ENCODE measurements around the gene EVI5L. TPM values are rescaled to one million over a fixed set of nuclear protein-coding genes. Genes with fewer than 3 reads are reported as not detected.

The EVI5L gene
- polyA plus RNA-seq, 1 of the 3 experiments (the other 2 are of a cell fraction), result 9.7 TPM

DNA sequence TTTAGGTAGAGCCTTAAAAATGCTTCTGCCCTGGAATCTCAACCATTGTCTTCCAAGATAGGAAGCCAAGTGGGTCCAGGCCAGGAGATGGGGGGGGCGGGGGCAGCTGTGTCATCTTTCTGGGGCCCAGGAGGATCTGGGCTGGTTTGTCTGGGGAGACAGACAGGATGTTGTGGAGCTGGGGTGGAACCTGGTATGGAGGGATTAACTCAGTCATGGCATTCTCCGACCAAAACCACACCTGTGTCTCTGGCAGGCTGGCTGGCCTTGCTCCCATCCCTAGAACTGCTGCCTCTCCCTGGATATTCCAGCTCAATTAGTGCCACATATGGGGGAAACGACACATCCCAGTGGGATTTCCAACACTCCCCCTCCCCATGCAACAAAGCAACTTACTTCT, 70.9 kb downstream of the EVI5L start:
- no peak overlapping the region for H2AFZ ChIP-seq (ENCODE audit: low read depth)
- POLR2A ChIA-PET, result interaction anchor here (1.1 kb wide), 1 partner anchor 16 kb away, joined by 3 read pairs; no protein-coding TSS in a partner anchor
- peaks cover 0 to 3% of the 10 kb centered on the region in 2 experiments for H3K36me3 ChIP-seq (replicated peaks in 1 of 2; ENCODE audit: control insufficient read depth in 1 of 2, insufficient read depth in 2 of 2, low read length in 1 of 2)
- peaks cover 16% of the 10 kb centered on the region for H4K20me1 ChIP-seq (ENCODE audit: insufficient read depth)
- no peak overlapping the region for H3K4me2 ChIP-seq
- H3K27ac ChIP-seq (ENCODE audit: low read depth in 2 of 2, low read length in 1 of 2), result no peak overlapping the region
- no peak for DNase-seq
- CTCF ChIA-PET, result interaction anchor here (0.5 to 1.6 kb wide), 3 partner anchors 22 to 48 kb away, joined by 4 to 12 read pairs (median 4); no protein-coding TSS in a partner anchor
- H3K4me1 ChIP-seq (ENCODE audit: control insufficient read depth in 1 of 2, insufficient read depth in 2 of 2, low read depth in 1 of 2, low read length in 1 of 2), result peaks cover 0 to 19% of the 10 kb centered on the region in 2 experiments; a peak in 2 of 4 replicates
- H3F3A ChIP-seq (replicated peaks; ENCODE audit: insufficient read depth), result no peaks in the 10 kb centered on the region
- no peak overlapping the region for H3K4me3 ChIP-seq (ENCODE audit: low read depth in 2 of 2, low read length in 1 of 2)
- H3K9me3 ChIP-seq, result no peaks in the 10 kb centered on the region
- H3K27me3 ChIP-seq (ENCODE audit: insufficient read depth), result no peaks in the 10 kb centered on the region
- no peak overlapping the region for H3K9ac ChIP-seq
- peaks cover 19% of the 10 kb centered on the region for H3K79me2 ChIP-seq (ENCODE audit: insufficient read depth)
- WGBS (ENCODE audit: low lambda C conversion rate), result 100% methylated on average over 2 of the region's 3 CpGs
- TF ChIP-seq, protein P1, sequence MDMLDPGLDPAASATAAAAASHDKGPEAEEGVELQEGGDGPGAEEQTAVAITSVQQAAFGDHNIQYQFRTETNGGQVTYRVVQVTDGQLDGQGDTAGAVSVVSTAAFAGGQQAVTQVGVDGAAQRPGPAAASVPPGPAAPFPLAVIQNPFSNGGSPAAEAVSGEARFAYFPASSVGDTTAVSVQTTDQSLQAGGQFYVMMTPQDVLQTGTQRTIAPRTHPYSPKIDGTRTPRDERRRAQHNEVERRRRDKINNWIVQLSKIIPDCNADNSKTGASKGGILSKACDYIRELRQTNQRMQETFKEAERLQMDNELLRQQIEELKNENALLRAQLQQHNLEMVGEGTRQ (IDR thresholded peaks at IDR 0.05; ENCODE audit: borderline replicate concordance, low read depth, low read length), result no peak
- no peak for TF ChIP-seq JUND (IDR thresholded peaks at IDR 0.05)
- no peak for TF ChIP-seq RXRA (IDR thresholded peaks at IDR 0.05; ENCODE audit: borderline replicate concordance, low read depth)
- TF ChIP-seq GABPA (IDR thresholded peaks at IDR 0.05; ENCODE audit: low read depth), result no peak
- TF ChIP-seq FOXJ3 (CRISPR knock-in tag; IDR thresholded peaks at IDR 0.05), result no peak
- no peak for TF ChIP-seq NFIC (IDR thresholded peaks at IDR 0.05; ENCODE audit: borderline replicate concordance)
- TF ChIP-seq POLR2AphosphoS5 (IDR thresholded peaks at IDR 0.05; ENCODE audit: low read depth, low read length), result no peak
- no peaks in the 10 kb centered on the region for H3K9me2 ChIP-seq

DNA sequence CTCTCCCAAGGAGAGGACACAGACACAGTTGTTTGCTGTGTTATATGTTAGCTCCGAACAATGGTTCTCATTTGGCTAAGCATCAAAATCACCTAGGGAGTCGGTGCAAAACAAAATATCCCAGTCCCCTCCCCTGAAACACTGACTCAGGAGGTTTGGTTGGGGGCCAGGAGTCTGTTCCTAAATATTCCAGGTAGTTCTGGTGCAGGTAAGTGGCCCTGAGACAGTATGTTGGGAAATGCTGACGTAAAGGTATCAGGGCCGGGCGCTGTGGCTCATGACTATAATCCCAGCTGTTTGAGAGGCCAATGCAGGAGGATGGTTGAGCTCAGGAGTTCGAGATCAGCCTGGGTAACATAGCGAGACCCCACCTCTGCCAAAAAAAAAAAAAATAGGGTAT, 71.3 kb downstream of the EVI5L start:
- H3K9me2 ChIP-seq, result no peaks in the 10 kb centered on the region
- H3K4me3 ChIP-seq (ENCODE audit: low read depth in 2 of 2, low read length in 1 of 2), result no peak overlapping the region
- no peaks in the 10 kb centered on the region for H3F3A ChIP-seq (replicated peaks; ENCODE audit: insufficient read depth)
- no peaks in the 10 kb centered on the region for H3K27me3 ChIP-seq (ENCODE audit: insufficient read depth)
- TF ChIP-seq, protein P1 (IDR thresholded peaks at IDR 0.05; ENCODE audit: borderline replicate concordance, low read depth, low read length), result no peak
- TF ChIP-seq POLR2AphosphoS5 (IDR thresholded peaks at IDR 0.05; ENCODE audit: low read depth, low read length) (no peak), RXRA (IDR thresholded peaks at IDR 0.05; ENCODE audit: borderline replicate concordance, low read depth) (no peak), MEF2A (IDR thresholded peaks at IDR 0.05; ENCODE audit: borderline replicate concordance, low read depth) (no peak), SIN3A (IDR thresholded peaks at IDR 0.05; ENCODE audit: borderline replicate concordance, low read depth, low read length) (no peak)
- TF ChIP-seq, protein P2, sequence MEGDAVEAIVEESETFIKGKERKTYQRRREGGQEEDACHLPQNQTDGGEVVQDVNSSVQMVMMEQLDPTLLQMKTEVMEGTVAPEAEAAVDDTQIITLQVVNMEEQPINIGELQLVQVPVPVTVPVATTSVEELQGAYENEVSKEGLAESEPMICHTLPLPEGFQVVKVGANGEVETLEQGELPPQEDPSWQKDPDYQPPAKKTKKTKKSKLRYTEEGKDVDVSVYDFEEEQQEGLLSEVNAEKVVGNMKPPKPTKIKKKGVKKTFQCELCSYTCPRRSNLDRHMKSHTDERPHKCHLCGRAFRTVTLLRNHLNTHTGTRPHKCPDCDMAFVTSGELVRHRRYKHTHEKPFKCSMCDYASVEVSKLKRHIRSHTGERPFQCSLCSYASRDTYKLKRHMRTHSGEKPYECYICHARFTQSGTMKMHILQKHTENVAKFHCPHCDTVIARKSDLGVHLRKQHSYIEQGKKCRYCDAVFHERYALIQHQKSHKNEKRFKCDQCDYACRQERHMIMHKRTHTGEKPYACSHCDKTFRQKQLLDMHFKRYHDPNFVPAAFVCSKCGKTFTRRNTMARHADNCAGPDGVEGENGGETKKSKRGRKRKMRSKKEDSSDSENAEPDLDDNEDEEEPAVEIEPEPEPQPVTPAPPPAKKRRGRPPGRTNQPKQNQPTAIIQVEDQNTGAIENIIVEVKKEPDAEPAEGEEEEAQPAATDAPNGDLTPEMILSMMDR (IDR thresholded peaks at IDR 0.05), result no peak
- 84% methylated on average over 5 of the region's 7 CpGs for WGBS (ENCODE audit: low lambda C conversion rate)
- H3K79me2 ChIP-seq (ENCODE audit: insufficient read depth), result peaks cover 23% of the 10 kb centered on the region
- no peak overlapping the region for H3K4me2 ChIP-seq
- CTCF ChIA-PET, result interaction anchor here (0.7 to 1.4 kb wide), 2 partner anchors 13 to 28 kb away, joined by 3 to 4 read pairs; partner anchors contain the start of gene LRRC8E
- H2AFZ ChIP-seq (ENCODE audit: low read depth), result no peak overlapping the region
- no peak overlapping the region for H3K9ac ChIP-seq
- H3K27ac ChIP-seq (ENCODE audit: low read depth in 2 of 2, low read length in 1 of 2), result no peak overlapping the region
- POLR2A ChIA-PET, result interaction anchor here (1.1 kb wide), 1 partner anchor 16 kb away, joined by 3 read pairs; no protein-coding TSS in a partner anchor
- peaks cover 20% of the 10 kb centered on the region for H4K20me1 ChIP-seq (ENCODE audit: insufficient read depth)
- no peak for DNase-seq
- H3K36me3 ChIP-seq (replicated peaks in 1 of 2; ENCODE audit: control insufficient read depth in 1 of 2, insufficient read depth in 2 of 2, low read length in 1 of 2), result peaks cover 0 to 3% of the 10 kb centered on the region in 2 experiments
- no peaks in the 10 kb centered on the region for H3K9me3 ChIP-seq
- peaks cover 0 to 19% of the 10 kb centered on the region in 2 experiments; a peak in 2 of 4 replicates for H3K4me1 ChIP-seq (ENCODE audit: control insufficient read depth in 1 of 2, insufficient read depth in 2 of 2, low read depth in 1 of 2, low read length in 1 of 2)
